ENCODE data around the gene TARS3.

GRCh38 chr15:101667881-101668280 lies 56.4 kb downstream of the TARS3 start:
- TF ChIP-seq CTCF (IDR thresholded peaks at IDR 0.05) (no peak), EP300 (IDR thresholded peaks at IDR 0.05) (no peak), POLR2A (IDR thresholded peaks at IDR 0.05) (no peak)
